Measurements from ENCODE around the gene ADM5. TPM values are rescaled to one million over a fixed set of nuclear protein-coding genes. Genes with fewer than 3 reads are reported as not detected.

ADM5 gene
- total RNA-seq, 1 experiment from 2014 or later = 4.7 TPM

GRCh38 chr19:49677231-49677900 lies 12.0 kb upstream of the ADM5 start, which contains the start of gene PRMT1:
Gene PRMT1 (plus strand): TSS chr19:49677271. CDS start chr19:49677281, 10 bp downstream.
- Histone ChIP-seq H3K9me3 (ENCODE audit: control insufficient read depth, insufficient read depth, low read depth, low read length) (no peaks in the 10 kb centered on the region), H3K4me3 (ENCODE audit: low read depth in 2 of 2, low read length in 2 of 2) (peak within 1 kb of the TSS; percentile 83 to 88), H3K36me3 (ENCODE audit: control insufficient read depth, insufficient read depth, low read length) (peaks cover 12% of the 10 kb centered on the region), H3K4me1 (ENCODE audit: control insufficient read depth, insufficient read depth, low read length) (peaks cover 19% of the 10 kb centered on the region), H3K27ac (ENCODE audit: low read length) (peak within 1 kb of the TSS; percentile 98), H3K27me3 (ENCODE audit: control insufficient read depth, insufficient read depth, low read length) (no peaks in the 10 kb centered on the region)
- ATAC-seq (peak; percentile 49), DNase-seq (ENCODE audit: low read depth, low spot score) (no peak)
- BruUV-seq (replicated peaks) = no TSS peak
- in situ Hi-C loops (cut with HindIII; ENCODE audit: low pct_unique_long_range_greater_than_20kb, low sequenced_read_pairs) (no loop called here), intact Hi-C loops (cut with micrococcal nuclease; ENCODE audit: unreplicated experiment) (no loop called here)
- ChIA-PET CTCF (no interaction called here), POLR2A (interaction anchor here (1.1 to 1.2 kb wide), 2 partner anchors 12 to 37 kb away, joined by 4 to 5 read pairs; partner anchors contain the start of gene RRAS)
- TF ChIP-seq POLR2AphosphoS5 (IDR thresholded peaks at IDR 0.05; ENCODE audit: low read depth, low read length) (peak; percentile 69; the same call in 1 of the 2 replicates), REST (IDR thresholded peaks at IDR 0.05; ENCODE audit: insufficient read depth in 1 of 2, low read depth in 2 of 2, low read length in 1 of 2) (no peak), TCF7L2 (IDR thresholded peaks at IDR 0.05; ENCODE audit: low read depth, low read length) (no peak), SIN3A (IDR thresholded peaks at IDR 0.05; ENCODE audit: borderline replicate concordance, insufficient read depth, low read depth, low read length) (peak; percentile 65; the same call in 1 of the 2 replicates)

- POLR2A ChIA-PET = interaction anchor here (1.0 kb wide), 1 partner anchor 98 kb away, joined by 3 read pairs; no protein-coding TSS in a partner anchor
- H3K9me3 ChIP-seq (ENCODE audit: control insufficient read depth, insufficient read depth, low read depth, low read length) = no peaks in the 10 kb centered on the region
- DNase-seq (ENCODE audit: low read depth, low spot score) (no peak), ATAC-seq (no peak)
- H3K36me3 ChIP-seq (ENCODE audit: control insufficient read depth, insufficient read depth, low read length) = peaks cover 14% of the 10 kb centered on the region
- CTCF ChIA-PET = no interaction called here
- peaks cover 19% of the 10 kb centered on the region for H3K4me1 ChIP-seq (ENCODE audit: control insufficient read depth, insufficient read depth, low read length)
- peak overlapping the region; percentile 83 to 88 for H3K4me3 ChIP-seq (ENCODE audit: low read depth in 2 of 2, low read length in 2 of 2)
- peak overlapping the region; percentile 85 for H3K27ac ChIP-seq (ENCODE audit: low read length)
- H3K27me3 ChIP-seq (ENCODE audit: control insufficient read depth, insufficient read depth, low read length) = no peaks in the 10 kb centered on the region
- TF ChIP-seq CTCF (IDR thresholded peaks at IDR 0.05) = peak; percentile 73
- TF ChIP-seq SIN3A (IDR thresholded peaks at IDR 0.05; ENCODE audit: borderline replicate concordance, insufficient read depth, low read depth, low read length) = peak; percentile 18; the same call in 1 of the 2 replicates
- 0 out of 2 replicates have a peak, but pooled peaks have one; percentile 7 for TF ChIP-seq POLR2AphosphoS5 (IDR thresholded peaks at IDR 0.05; ENCODE audit: low read depth, low read length)
- TF ChIP-seq REST (IDR thresholded peaks at IDR 0.05; ENCODE audit: insufficient read depth in 1 of 2, low read depth in 2 of 2, low read length in 1 of 2) = no peak
- BruUV-seq (replicated peaks) = TSS peak; percentile 79
- in situ Hi-C loops (cut with HindIII; ENCODE audit: low pct_unique_long_range_greater_than_20kb, low sequenced_read_pairs) = no loop called here
- intact Hi-C loops (cut with micrococcal nuclease; ENCODE audit: unreplicated experiment) = no loop called here
Measured at GRCh38 chr19:49677901-49678674, 11.3 kb upstream of the ADM5 start.

All from Panc1 (cell line).